GM10248 (cell line): ENCODE measurements around the gene MCFD2.
"Not testable (repeated sequence)": the region's sequence is repeated elsewhere in the genome, so short reads cannot be mapped to it uniquely, and the experiment has no call there.

Experiments
- CTCF ChIA-PET: fragments of 300-600 bp; sonication (Branson Sonifier 250); formaldehyde crosslinking; extraction: SDS; loops from one replicate; lab custom pipeline; 2021; ENCODE audit warnings: antibody characterized with exemption; lab: Yijun Ruan, JAX
- POLR2A ChIA-PET: fragments of 350-650 bp; sonication (Branson Sonifier 250); formaldehyde crosslinking; extraction: SDS; loops from one replicate; lab custom pipeline; 2020; ENCODE audit warnings: antibody characterized with exemption; lab: Yijun Ruan, JAX
- DNase-seq: peaks from one replicate; pipeline ENCODE4 v3.0.0; 2012; ENCODE audit errors: extremely low spot score
- CTCF ChIP-seq: IDR thresholded peaks from 2 replicates; pipeline ENCODE4 v1.5.1; 2012; ENCODE audit warnings: mild to moderate bottlenecking, low read depth; ENCODE audit errors: extremely low read depth, missing control alignments, control extremely low read depth

Gene MCFD2

GRCh38 chr2:46909150-46909549 is 6.5 kb downstream of the MCFD2 start:
- TF ChIP-seq CTCF: no peak
- POLR2A ChIA-PET: interaction anchor here (0.5 kb wide), 1 partner anchor 384 kb away, joined by 3 read pairs; no protein-coding TSS in a partner anchor
- CTCF ChIA-PET: interaction anchor here (1.3 to 2.0 kb wide), 4 partner anchors 9 to 415 kb away, joined by 4 to 7 read pairs (median 5); no protein-coding TSS in a partner anchor
- DNase-seq: no peak

- DNase-seq, POLR2A ChIA-PET, CTCF ChIA-PET: not testable (repeated sequence)
Observed at GRCh38 chr2:46904908-46905678, 10.5 kb downstream of the MCFD2 start.

GRCh38 chr2:46902980-46903379 is 12.6 kb downstream of the MCFD2 start:
- DNase-seq, CTCF ChIA-PET, POLR2A ChIA-PET: not testable (repeated sequence)

GRCh38 chr2:46902465-46902864 is 13.1 kb downstream of the MCFD2 start:
- CTCF ChIA-PET: interaction anchor here (1.6 kb wide), 1 partner anchor 16 kb away, joined by 4 read pairs; no protein-coding TSS in a partner anchor
- TF ChIP-seq CTCF: no peak
- POLR2A ChIA-PET: no interaction called here
- no peak for DNase-seq

GRCh38 chr2:46901611-46902010 is 14.0 kb downstream of the MCFD2 start:
- ChIA-PET CTCF (interaction anchor here (1.6 kb wide), 1 partner anchor 17 kb away, joined by 4 read pairs; no protein-coding TSS in a partner anchor), POLR2A (no interaction called here)
- no peak for TF ChIP-seq CTCF
- no peak for DNase-seq

GRCh38 chr2:46900381-46900780 is 15.2 kb downstream of the MCFD2 start:
- CTCF ChIA-PET: interaction anchor here (1.3 to 2.5 kb wide), 3 partner anchors 12 to 23 kb away, joined by 3 to 11 read pairs (median 5); no protein-coding TSS in a partner anchor
- TF ChIP-seq CTCF: no peak
- POLR2A ChIA-PET: no interaction called here
- no peak for DNase-seq

- ChIA-PET POLR2A (no interaction called here), CTCF (interaction anchor here (1.3 to 2.5 kb wide), 2 partner anchors 11 to 20 kb away, joined by 5 to 11 read pairs; no protein-coding TSS in a partner anchor)
- no peak for DNase-seq
- no peak for TF ChIP-seq CTCF
Observed at GRCh38 chr2:46899053-46899452, 16.6 kb downstream of the MCFD2 start.

- CTCF ChIA-PET: no interaction called here
- DNase-seq: no peak
- POLR2A ChIA-PET: no interaction called here
- TF ChIP-seq CTCF: no peak
Observed at GRCh38 chr2:46898024-46898423, 17.6 kb downstream of the MCFD2 start.
